Measurements from ENCODE around the gene GIGYF2.
"Not testable (repeated sequence)": the region's sequence is repeated elsewhere in the genome, so short reads cannot be mapped to it uniquely, and the experiment has no call there.

GIGYF2 gene

DNA sequence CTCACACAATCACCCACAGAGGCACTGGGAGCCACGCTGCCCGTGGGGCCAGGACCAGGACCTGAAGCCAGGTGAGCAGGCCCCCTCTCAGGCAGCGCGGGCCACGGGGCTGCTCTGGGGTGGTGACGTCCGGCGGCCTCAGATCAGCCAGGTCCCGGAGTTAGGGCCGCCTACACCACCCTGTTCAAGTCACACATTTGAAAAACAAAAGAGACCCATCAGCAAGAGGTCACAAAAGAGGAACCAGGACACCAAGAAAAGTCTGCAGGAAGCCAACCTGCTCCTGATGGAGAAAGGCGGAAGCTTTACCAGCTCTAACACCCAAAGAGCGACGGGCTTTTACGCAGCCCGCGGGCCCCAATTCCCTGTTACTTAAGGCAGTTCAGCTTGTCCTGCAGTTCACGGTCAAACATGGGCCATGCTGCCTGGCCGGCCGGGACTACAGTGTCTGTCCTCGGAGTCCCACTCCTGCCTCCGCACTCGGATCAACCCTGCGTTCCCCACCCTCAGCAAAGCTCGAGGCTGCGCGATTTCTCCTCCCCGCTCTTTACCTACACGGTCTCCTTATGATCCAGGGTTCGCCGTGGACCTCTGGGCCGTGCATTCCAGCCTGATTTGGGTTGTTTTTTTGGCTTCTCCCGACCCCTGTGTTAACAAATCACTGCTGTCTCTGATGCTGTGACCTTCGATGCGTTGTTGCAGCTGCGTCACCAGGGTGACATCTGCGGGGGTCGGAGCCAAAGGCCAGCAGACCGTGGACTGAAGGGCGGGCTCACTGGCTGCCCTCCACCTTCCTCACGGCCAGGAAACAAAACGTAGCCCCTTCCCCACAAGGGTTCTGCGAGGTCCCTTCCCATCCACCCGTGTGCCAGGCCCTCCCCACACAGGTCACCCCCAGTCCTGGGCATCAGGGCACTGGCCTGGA is 203.9 kb downstream of the GIGYF2 start:
- TF ChIP-seq, protein P1, sequence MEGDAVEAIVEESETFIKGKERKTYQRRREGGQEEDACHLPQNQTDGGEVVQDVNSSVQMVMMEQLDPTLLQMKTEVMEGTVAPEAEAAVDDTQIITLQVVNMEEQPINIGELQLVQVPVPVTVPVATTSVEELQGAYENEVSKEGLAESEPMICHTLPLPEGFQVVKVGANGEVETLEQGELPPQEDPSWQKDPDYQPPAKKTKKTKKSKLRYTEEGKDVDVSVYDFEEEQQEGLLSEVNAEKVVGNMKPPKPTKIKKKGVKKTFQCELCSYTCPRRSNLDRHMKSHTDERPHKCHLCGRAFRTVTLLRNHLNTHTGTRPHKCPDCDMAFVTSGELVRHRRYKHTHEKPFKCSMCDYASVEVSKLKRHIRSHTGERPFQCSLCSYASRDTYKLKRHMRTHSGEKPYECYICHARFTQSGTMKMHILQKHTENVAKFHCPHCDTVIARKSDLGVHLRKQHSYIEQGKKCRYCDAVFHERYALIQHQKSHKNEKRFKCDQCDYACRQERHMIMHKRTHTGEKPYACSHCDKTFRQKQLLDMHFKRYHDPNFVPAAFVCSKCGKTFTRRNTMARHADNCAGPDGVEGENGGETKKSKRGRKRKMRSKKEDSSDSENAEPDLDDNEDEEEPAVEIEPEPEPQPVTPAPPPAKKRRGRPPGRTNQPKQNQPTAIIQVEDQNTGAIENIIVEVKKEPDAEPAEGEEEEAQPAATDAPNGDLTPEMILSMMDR (IDR thresholded peaks at IDR 0.05; ENCODE audit: insufficient read depth, low read depth, low read length, missing control alignments), result no peak
- no peak for DNase-seq (ENCODE audit: low read depth)
- no peak overlapping the region for H3K4me3 ChIP-seq (ENCODE audit: low read depth, low read length)

DNA sequence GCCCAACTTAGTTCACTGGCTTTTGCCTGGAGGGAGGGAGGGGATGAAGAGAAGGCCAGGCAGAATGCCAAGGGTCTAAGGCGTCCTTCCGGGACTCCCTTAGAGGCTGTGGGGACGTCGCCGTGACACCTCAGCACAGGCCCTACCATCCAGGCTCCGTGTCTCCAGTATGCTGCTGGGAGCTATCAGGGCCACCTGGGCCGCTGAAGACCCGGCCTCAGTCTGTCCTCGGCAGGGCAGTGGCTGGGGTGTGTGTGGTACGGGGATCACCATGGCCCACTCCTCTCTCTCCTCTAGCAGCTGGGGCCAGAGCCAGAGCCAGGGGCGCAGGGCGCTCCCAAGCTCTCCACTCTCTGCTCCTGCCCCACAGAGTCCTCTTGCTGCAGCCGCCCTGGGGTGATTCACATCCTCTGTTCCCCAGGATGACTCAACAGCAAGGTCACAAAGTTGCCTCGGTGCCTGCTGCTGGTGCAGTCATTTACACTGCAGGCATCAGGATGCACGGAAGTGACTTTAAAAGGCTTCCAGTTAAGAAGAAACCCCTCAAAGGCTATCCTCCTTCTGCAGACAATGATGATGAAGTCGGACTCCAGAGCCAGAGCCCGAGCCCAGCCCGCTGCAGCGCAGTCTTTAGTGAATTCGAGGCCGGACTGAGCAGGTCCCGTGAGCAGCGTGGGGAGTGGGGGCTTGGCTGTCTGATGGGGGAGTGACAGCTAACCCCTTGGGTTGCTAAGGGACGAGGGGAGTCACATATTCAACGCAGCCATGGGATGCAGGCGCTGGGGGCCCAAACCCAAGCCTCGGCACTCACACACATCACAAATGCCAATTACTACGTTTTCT is 204.8 kb downstream of the GIGYF2 start:
- no peak overlapping the region for H3K4me3 ChIP-seq (ENCODE audit: low read depth, low read length)
- TF ChIP-seq, protein P1 (IDR thresholded peaks at IDR 0.05; ENCODE audit: insufficient read depth, low read depth, low read length, missing control alignments), result no peak
- DNase-seq (ENCODE audit: low read depth), result no peak

DNA sequence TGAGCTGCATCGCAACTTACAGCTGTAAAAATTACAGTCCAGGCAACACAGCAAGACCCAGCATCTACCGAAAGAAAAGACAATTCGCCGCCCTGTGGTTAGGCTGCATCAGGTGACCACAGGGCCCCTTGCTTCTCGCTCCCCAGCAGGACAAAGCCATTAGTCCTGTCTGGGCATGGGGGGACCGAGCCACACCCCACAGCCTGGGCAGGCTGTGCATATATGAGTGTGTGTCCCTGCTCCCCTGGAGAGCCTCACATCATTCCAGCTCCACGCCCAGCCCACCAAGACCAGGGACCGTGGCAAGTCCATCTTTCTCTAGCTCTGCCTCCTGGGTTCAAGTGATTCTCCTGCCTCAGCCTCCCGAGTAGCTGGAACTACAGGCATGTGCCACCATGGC is 206.9 kb downstream of the GIGYF2 start:
- TF ChIP-seq, protein P1 (IDR thresholded peaks at IDR 0.05; ENCODE audit: insufficient read depth, low read depth, low read length, missing control alignments), result no peak
- no peak for DNase-seq (ENCODE audit: low read depth)

DNA sequence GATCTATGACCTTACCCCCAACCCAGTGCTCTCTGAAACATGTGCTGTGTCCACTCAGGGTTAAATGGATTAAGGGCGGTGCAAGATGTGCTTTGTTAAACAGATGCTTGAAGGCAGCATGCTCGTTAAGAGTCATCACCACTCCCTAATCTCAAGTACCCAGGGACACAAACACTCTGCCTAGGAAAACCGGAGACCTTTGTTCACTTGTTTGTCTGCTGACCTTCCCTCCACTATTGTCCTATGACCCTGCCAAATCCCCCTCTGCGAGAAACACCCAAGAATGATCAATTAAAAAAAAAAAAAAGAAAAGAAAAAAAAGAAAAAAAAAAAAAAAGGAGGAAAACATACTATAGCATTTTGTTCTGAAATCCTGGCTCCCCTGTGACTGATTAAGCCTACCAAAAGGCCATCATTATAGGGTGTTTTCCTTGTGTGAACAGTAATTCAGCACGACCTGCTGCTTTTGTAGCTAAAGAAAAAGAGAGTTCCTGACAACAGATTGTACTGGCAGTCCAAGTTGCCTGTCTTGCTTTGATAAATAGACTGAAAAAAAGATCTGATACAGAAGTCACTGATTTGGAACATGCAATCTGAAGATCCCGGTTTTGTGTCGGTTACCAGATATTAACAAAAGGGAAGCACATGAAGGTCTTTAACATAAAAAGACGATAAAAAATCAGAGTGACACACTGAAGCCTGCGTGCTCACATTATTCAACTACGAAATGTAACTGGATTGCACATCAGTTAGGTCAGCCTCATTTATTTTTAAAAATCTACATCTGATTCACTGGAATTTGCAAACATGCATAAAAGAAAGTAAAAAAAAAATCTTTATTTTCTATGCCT is 210.0 kb downstream of the GIGYF2 start:
- not testable (repeated sequence) for DNase-seq (ENCODE audit: low read depth); H3K4me3 ChIP-seq (ENCODE audit: low read depth, low read length)

More for the DNA sequence above, 206.9 kb downstream of the GIGYF2 start:
- no peak overlapping the region for H3K4me3 ChIP-seq (ENCODE audit: low read depth, low read length)

DNA sequence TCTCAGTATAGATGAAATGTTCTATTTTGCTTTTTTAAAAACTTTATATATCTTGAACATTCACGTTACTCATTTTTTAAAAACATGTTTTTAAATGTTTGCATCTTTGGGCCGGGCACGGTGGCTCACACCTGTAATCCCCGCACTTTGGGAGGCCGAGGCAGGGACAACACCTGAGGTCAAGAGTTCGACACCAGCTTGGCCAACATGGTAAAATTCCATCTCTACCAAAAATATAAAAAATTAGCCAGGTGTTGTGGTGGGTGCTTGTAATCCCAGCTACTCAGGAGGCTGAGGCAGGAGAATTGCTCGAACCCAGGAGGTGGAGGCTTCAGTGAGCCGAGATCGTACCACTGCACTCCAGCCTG is 210.6 kb downstream of the GIGYF2 start:
- not testable (repeated sequence) for H3K4me3 ChIP-seq (ENCODE audit: low read depth, low read length); DNase-seq (ENCODE audit: low read depth)

DNA sequence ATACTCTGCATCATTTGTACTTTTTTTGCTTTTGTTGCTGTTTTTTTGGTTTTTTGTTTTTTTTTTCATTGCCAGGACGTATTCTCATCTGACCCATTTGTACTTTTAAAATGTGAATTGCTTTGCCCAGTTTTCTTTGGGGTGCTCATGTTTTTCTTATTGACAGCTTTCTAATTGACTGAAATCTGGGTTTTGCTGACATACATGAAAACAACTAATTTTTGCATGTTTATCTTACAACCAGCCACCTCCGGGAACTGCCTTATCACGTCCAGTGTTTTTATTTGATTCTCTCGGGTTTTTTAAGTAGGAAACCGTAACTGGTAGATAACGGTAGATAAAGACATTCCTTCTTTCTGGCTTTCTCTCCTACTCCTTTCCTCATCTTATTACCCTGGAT is 211.6 kb downstream of the GIGYF2 start:
- H3K4me3 ChIP-seq (ENCODE audit: low read depth, low read length), result no peak overlapping the region
- TF ChIP-seq, protein P1 (IDR thresholded peaks at IDR 0.05; ENCODE audit: insufficient read depth, low read depth, low read length, missing control alignments), result no peak
- no peak for DNase-seq (ENCODE audit: low read depth)
